ENCODE results near the gene C1orf50.
A peak's percentile ranks its signal among the peaks of the same experiment; 100 is the strongest.

C1orf50 gene

DNA sequence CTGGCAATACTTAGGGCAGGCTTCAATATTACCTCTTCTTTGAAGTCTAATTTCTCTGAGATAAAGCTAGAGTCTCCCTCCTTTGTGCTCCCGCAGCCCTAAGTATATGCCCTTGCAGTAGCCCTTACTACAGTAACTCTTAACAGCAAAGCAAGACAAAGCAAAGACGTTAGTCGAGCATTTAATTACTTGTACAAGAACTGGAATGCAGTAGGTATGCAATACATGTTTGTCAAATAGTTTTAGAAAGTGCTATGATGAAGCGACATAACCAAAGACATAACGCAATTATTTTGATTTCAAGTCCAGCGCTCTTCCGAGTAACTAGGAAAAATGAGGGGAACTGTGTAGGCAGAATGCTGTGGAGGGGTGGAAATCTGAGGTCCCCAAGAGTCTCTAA lies 1.8 kb upstream of the C1orf50 start:
- Mint-ChIP-seq H3K4me1 (peaks cover 28% of the 10 kb centered on the region), H3K4me3 (no peak overlapping the region), H3K36me3 (ENCODE audit: low read depth) (peaks cover 14% of the 10 kb centered on the region), H3K27me3 (no peaks in the 10 kb centered on the region), H3K27ac (no peak overlapping the region), H3K9me3 (no peaks in the 10 kb centered on the region)
- DNase-seq, result no peak
- ATAC-seq, result no peak

DNA sequence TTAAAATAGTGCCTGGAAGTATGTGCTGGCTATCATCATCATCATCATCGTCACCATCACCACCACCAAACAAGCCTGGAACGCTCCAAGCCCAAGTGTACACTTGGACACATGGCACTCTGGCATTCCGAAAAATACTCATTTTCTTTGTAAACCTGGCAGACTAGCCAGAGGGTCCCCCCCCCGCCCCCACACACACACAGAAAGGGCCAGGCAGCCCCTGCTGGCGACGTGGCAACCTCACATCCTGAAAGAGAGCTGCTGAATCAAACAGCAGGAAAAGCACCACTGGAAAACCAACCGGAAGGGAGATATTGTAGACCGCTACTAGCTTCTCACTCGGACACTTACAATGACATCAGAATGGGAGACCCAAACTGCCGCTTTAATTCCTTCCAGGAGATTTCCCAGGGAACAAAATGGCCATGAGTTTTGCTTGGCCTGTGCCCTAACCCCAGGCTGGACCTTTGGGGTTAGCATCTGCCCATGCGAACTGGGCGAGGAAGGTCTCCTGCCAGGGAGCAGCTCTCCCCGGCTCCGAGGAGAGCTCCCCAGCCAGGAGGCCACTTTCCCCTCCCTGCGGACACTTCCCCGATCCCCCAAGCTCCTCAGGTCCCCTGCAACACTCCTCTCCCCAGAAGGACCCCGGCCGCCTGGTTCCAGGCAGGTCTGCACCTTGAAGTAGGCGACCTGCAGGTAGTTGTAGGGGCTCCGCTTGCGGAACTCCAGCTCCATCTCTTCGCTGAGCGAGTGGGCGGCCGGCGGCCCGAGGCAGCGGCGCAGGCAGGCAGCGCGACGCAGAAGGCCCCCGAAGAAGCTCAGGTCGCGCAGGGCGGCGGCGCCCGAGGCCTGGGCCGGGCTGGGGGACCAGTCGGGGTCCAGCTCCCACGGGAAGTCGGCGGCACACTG lies 963 bp upstream of the C1orf50 start:
- H3K4me1 Mint-ChIP-seq, result peaks cover 32% of the 10 kb centered on the region
- ATAC-seq, result peak; percentile 16
- peak; percentile 62 for DNase-seq
- no peak overlapping the region for H3K27ac Mint-ChIP-seq
- H3K36me3 Mint-ChIP-seq (ENCODE audit: low read depth), result peaks cover 19% of the 10 kb centered on the region
- H3K9me3 Mint-ChIP-seq, result no peaks in the 10 kb centered on the region
- no peak overlapping the region for H3K4me3 Mint-ChIP-seq
- H3K27me3 Mint-ChIP-seq, result no peaks in the 10 kb centered on the region

DNA sequence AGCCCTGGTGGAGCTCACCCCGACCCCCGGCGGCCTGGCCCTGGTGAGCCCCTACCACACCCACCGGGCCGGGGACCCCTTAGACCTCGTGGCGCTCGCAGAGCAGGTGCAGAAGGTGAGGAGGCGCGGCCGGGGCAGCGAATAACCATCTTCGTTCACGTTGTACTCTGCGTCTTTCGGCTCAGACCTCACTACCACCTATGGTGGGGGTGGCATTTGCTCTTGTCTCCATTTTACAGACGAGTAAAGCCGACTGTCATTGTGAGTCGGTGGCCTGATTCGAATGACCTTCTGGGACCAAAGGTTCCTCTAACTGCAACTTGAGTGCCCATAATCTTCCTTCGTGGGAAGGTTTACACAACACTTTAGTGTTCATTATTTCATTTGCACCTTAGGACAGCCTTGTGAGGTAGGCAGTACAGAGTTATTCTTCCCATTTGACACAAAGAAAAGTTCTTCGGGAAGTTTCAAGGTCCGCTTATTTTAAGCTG lies 506 bp downstream of the C1orf50 start:
- ATAC-seq (peak; percentile 2), DNase-seq (no peak)
- H3K4me3 Mint-ChIP-seq, result no peak overlapping the region
- H3K9me3 Mint-ChIP-seq, result no peaks in the 10 kb centered on the region
- H3K36me3 Mint-ChIP-seq (ENCODE audit: low read depth), result peaks cover 19% of the 10 kb centered on the region
- H3K27me3 Mint-ChIP-seq, result no peaks in the 10 kb centered on the region
- peaks cover 34% of the 10 kb centered on the region for H3K4me1 Mint-ChIP-seq
- peak overlapping the region; percentile 80 for H3K27ac Mint-ChIP-seq

DNA sequence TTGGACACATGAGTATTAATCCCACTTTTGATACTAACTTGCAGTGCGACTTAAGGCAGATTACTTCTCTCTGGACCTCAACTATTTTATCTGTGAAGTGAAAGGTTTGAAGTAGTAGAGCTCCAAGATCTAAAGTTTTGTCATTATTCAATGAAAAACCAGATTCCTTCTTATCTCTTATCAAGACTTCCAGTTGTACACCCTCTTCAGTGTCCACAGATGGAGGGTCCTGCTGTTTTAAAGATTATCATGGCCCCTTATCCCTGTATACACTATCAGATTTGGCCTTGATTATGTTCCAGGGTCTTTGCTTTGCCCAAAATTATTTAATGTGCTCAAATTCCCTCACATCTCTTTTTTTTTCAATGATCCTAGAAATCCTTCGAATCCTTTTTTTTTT lies 1.1 kb downstream of the C1orf50 start:
- Mint-ChIP-seq H3K9me3 (no peaks in the 10 kb centered on the region), H3K27ac (peak overlapping the region; percentile 80), H3K27me3 (no peaks in the 10 kb centered on the region), H3K4me3 (no peak overlapping the region), H3K4me1 (peaks cover 37% of the 10 kb centered on the region), H3K36me3 (ENCODE audit: low read depth) (peaks cover 21% of the 10 kb centered on the region)
- ATAC-seq (no peak), DNase-seq (no peak)

DNA sequence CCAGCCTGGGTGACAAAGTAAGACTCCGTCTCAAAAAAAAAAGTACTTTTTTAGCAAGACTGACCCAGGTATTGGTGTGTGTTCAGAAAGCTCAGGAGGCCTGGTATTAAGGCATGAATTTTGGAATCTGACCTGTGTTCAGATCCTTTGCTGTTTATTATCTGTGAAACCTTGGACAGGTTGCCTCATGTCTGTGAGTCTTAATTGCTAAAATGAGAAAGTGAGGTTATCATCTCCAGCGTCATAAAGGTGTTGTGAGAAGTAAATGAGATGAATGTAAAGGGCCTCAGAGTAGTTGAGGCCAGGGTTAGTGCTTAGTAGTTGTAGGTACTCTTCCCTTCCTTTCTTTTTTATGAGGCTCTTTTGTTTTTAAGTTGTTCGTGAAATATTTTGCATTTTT lies 2.8 kb downstream of the C1orf50 start:
- Mint-ChIP-seq H3K4me3 (no peak overlapping the region), H3K27me3 (no peaks in the 10 kb centered on the region), H3K27ac (no peak overlapping the region)

DNA sequence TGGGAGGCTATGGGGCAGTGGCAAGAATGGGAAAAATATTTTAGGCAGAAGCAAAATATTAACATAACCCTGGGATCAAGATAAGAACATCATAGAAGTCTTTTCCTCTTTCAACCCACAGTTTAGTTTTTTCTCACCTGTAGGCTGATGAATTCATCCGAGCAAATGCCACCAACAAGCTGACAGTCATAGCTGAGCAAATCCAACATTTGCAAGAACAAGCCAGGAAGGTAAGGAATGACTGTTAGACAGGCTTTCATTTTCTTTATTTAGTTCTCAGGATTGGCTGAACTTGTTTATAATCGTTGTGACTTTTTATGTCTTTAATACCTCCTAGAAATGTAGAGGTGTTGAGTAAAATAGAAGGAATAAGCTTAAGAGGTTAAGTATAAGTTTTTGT lies 6.4 kb downstream of the C1orf50 start:
- Mint-ChIP-seq H3K27ac (peak overlapping the region; percentile 1), H3K27me3 (no peaks in the 10 kb centered on the region), H3K4me1 (peaks cover 34% of the 10 kb centered on the region)

More for the DNA sequence above, 2.8 kb downstream of the C1orf50 start:
- no peaks in the 10 kb centered on the region for H3K9me3 Mint-ChIP-seq
- H3K36me3 Mint-ChIP-seq (ENCODE audit: low read depth), result peaks cover 28% of the 10 kb centered on the region
- DNase-seq (no peak), ATAC-seq (no peak)
- H3K4me1 Mint-ChIP-seq, result peaks cover 38% of the 10 kb centered on the region

DNA sequence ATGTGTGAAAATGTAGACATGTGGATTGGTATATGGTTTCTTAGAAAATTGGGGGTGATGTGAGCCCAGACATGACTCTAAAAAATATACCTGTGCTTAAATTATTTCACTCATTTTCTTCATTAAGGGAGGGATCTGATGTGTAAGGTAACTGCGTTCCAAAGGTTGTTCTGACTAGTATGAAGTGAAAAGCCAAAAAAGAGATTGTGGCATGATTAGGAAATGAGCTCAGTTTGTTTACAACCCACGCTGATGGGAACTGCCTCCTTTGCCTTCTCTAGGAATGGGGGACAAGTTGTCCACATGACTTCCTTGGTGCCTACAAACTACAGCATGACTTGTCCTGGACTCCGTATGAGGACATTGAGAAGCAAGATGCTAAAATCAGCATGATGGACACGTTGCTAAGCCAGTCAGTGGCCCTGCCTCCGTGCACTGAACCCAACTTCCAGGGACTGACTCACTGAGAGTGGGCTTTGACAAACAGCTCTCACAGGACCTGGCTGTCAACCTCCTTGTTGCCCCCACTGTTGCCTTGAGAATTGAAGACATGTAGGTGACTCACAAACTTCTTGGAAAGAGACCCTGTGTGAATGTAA lies 8.0 kb downstream of the C1orf50 start:
- H3K27me3 Mint-ChIP-seq, result no peaks in the 10 kb centered on the region
- no peak for ATAC-seq
- H3K4me1 Mint-ChIP-seq, result peaks cover 26% of the 10 kb centered on the region
- no peak overlapping the region for H3K4me3 Mint-ChIP-seq
- DNase-seq, result no peak
- peaks cover 54% of the 10 kb centered on the region for H3K36me3 Mint-ChIP-seq (ENCODE audit: low read depth)
- H3K27ac Mint-ChIP-seq, result no peak overlapping the region
- H3K9me3 Mint-ChIP-seq, result no peaks in the 10 kb centered on the region

More for the DNA sequence above, 6.4 kb downstream of the C1orf50 start:
- Mint-ChIP-seq H3K36me3 (ENCODE audit: low read depth) (peaks cover 49% of the 10 kb centered on the region), H3K4me3 (no peak overlapping the region), H3K9me3 (no peaks in the 10 kb centered on the region)
- DNase-seq, result no peak
- ATAC-seq, result no peak

DNA sequence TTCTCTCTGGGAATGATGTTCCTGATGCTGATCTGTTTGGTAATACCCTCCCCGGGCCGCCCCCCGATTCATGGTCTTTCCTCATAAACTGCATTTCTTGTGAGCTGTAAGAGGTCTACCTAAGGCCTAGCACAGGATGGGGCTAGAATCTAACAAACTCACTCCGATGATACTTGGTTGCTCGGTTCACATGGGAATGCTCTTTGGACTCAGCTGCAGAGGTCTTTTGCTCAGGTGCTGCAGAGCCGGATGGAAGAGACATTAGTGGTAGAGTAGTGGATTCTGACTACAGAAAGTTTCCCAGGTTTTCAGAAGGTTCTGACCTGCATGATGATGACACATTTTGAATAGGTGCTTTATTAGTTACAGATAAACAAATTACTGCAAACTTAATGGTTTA lies 9.5 kb downstream of the C1orf50 start:
- Mint-ChIP-seq H3K27me3 (no peaks in the 10 kb centered on the region), H3K36me3 (ENCODE audit: low read depth) (peaks cover 55% of the 10 kb centered on the region), H3K4me1 (peaks cover 21% of the 10 kb centered on the region), H3K4me3 (no peak overlapping the region), H3K27ac (no peak overlapping the region), H3K9me3 (no peaks in the 10 kb centered on the region)
- ATAC-seq (no peak), DNase-seq (no peak)

DNA sequence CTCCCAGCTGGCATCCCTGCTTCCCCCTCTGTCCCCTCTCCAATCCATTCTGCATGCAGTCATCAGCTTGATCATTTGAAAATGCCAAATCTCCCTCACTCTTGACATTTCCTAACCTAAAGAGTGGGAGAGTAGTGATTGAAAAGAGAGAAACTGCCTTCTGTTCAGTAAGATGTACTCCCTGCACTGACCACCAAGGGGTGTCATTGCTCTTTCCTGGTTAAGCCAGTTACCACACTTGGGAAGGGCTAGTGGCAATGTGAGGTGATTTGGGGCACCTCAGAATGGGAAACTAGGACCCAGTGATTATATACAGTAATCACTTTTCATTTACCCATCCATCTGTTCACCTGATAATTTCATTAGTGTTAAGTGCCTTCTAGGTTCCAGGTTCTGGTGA lies 10.8 kb downstream of the C1orf50 start:
- Mint-ChIP-seq H3K27ac (no peak overlapping the region), H3K4me3 (no peak overlapping the region), H3K36me3 (ENCODE audit: low read depth) (peaks cover 56% of the 10 kb centered on the region), H3K27me3 (no peaks in the 10 kb centered on the region), H3K9me3 (no peaks in the 10 kb centered on the region), H3K4me1 (peaks cover 15% of the 10 kb centered on the region)
- ATAC-seq (no peak), DNase-seq (peak; percentile 23)

DNA sequence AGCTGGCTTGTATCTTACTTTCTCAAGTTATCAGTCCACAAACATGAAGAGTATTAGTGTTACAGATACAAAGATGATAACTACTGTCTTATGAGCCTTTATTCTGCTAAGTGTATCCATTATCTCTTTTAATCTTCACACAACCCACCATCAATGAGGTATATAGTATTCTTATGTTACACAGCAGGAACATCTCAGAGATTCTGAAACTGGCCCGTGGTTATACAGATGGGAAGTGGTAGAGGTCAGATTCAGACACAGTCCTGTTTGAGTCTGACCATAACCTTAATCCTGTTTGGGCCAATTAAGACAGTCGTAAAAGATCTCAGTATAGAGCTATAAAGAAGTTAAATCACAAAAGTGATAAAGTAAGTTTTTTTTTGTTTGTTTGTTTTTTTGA lies 12.7 kb downstream of the C1orf50 start:
- Mint-ChIP-seq H3K36me3 (ENCODE audit: low read depth) (peaks cover 52% of the 10 kb centered on the region), H3K27ac (no peak overlapping the region)
- no peak for ATAC-seq

DNA sequence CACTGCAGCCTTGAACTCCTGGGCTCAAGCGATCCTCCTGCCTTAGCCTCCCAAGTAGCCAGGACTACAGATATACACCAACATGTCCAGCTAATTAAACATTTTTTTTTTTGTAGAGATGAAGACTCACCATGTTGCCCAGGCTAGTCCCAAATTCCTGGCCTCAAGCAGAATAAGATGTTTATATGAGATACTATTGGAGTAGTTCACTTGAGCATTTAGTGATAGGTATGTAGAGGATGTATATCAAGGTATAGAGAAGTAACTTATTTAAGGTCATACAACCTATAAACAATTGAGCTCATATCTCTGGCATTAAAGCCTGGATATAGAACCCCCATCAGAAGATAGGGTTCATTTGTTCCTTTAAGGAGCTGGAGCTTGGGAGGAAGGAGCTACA lies 13.1 kb downstream of the C1orf50 start:
- ATAC-seq (no peak), DNase-seq (no peak)
- H3K36me3 Mint-ChIP-seq (ENCODE audit: low read depth), result peaks cover 47% of the 10 kb centered on the region
- H3K9me3 Mint-ChIP-seq, result no peaks in the 10 kb centered on the region
- no peak overlapping the region for H3K4me3 Mint-ChIP-seq
- no peaks in the 10 kb centered on the region for H3K27me3 Mint-ChIP-seq
- H3K27ac Mint-ChIP-seq, result no peak overlapping the region
- H3K4me1 Mint-ChIP-seq, result peaks cover 12% of the 10 kb centered on the region

More for the DNA sequence above, 12.7 kb downstream of the C1orf50 start:
- Mint-ChIP-seq H3K4me3 (no peak overlapping the region), H3K4me1 (peaks cover 11% of the 10 kb centered on the region), H3K27me3 (no peaks in the 10 kb centered on the region), H3K9me3 (no peaks in the 10 kb centered on the region)
- DNase-seq, result no peak

DNA sequence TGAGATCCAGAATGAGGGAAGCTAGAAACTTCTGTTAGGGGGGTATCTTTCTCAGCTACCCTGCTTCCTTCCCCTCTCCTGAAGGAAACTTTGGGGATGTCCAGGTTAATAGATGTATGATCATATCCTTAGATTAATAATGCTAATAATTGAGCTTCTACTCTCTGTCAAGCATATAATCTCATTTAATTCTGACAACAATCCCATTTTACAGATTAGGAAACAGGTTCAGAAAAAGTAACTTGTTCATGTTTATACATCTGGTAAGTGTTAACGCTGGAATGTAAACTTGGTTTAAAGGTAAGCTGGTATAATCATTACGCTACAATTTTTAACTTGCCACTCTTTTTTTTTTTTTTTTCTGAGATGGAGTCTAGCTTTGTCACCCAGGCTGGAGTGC lies 16.0 kb downstream of the C1orf50 start:
- Mint-ChIP-seq H3K9me3 (no peaks in the 10 kb centered on the region), H3K4me1 (peaks cover 22% of the 10 kb centered on the region), H3K27ac (no peak overlapping the region), H3K4me3 (no peak overlapping the region), H3K36me3 (ENCODE audit: low read depth) (peaks cover 33% of the 10 kb centered on the region), H3K27me3 (no peaks in the 10 kb centered on the region)
- DNase-seq, result no peak
- no peak for ATAC-seq

DNA sequence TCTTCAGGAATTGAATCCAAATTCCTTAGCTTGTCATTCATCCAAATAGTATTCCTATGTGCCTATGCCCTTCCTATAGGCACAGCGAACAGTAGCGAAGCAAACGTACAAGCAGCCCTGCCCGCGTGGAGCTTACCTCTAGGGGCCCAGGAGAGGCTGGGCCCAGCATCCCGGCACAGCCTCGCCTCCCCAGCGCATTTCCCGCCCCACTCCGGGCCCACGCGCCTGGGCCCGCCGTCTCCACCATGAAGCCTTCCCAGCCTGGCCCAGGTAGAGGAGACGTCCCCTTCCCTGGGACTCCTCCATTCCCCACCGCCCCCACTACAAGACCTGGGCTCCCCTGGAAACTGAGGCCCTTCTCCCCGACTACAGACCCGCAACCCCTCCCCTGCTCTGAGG lies 17.5 kb downstream of the C1orf50 start:
- Mint-ChIP-seq H3K27me3 (no peaks in the 10 kb centered on the region), H3K4me1 (peaks cover 20% of the 10 kb centered on the region), H3K36me3 (ENCODE audit: low read depth) (peaks cover 25% of the 10 kb centered on the region), H3K9me3 (no peaks in the 10 kb centered on the region), H3K27ac (no peak overlapping the region), H3K4me3 (no peak overlapping the region)
- no peak for DNase-seq
- no peak for ATAC-seq

DNA sequence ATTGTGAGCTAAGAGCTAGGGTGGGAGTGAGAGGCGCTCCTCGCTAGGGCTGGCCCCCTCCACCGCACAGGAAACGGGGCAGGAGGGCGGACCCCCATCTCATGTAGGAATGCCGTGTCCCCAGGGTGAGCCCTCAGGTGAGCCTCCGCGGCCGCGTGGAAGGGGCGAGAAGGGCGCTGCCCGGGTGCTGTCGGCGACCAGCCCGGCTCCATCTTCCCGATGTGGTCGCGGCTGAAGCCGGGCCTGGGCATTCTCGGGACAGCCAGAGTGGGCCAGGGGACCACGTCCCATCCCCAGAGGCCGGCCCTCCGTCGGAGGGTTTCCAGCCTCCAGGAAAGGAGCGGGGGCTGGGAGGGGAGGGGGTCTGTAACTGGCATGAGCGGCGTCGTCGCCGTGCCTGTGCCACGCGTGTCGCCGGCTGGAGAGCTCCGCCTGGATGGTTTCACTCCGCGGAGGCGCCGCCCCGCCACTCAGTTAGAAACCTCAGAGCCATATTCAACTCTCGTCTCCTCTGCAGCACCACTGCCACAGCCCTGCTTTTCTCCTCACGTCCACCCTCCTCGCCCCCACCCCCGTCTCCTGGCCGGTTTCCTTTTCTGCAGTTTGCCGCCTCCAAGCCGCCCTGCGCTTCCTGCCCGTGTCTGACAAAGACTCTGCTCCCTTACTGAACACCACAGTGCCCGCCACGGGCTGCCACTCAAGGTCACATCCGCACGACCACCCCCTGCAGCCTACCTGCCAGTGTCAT lies 18.1 kb downstream of the C1orf50 start, which contains the start of gene TMEM269:
TSS of gene TMEM269 (plus strand) at position 46 of the 748 bp plus-strand sequence. CDS start 4,903 bp downstream, outside the sequence.
- no peaks in the 10 kb centered on the region for H3K27me3 Mint-ChIP-seq
- peak; percentile 55 for ATAC-seq
- peak within 1 kb of the TSS; percentile 62 for H3K4me3 Mint-ChIP-seq
- H3K36me3 Mint-ChIP-seq (ENCODE audit: low read depth), result peaks cover 19% of the 10 kb centered on the region
- H3K4me1 Mint-ChIP-seq, result peaks cover 16% of the 10 kb centered on the region
- DNase-seq, result peak; percentile 46
- no peaks in the 10 kb centered on the region for H3K9me3 Mint-ChIP-seq
- H3K27ac Mint-ChIP-seq, result no peak within 1 kb of the TSS
